ENCODE results near the gene GFOD1.

DNA sequence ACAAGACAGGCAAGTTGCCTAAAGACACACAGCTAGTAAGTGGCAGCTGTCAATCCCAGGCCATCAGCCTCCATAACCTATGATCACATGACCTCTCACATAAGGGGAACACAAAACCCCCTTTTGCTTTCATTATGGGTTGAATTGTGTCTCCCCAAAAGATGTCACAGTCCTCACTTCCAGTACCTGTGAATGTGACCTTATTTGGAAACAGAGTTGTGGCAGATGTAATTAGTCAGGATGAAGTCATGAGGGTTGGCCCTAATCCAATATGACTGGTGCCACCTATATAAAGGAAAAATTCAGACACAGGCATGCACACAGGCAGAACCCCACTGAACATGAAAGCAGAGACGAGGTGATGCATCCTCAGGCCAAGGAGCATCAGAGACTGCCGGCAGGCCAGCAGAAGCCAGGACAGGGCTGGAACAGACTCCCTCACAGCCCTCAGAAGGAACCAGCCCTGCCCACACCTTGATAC is 33.6 kb downstream of the GFOD1 start:
- TF ChIP-seq POLR2A (IDR thresholded peaks at IDR 0.05): no peak
- TF ChIP-seq, protein P1, sequence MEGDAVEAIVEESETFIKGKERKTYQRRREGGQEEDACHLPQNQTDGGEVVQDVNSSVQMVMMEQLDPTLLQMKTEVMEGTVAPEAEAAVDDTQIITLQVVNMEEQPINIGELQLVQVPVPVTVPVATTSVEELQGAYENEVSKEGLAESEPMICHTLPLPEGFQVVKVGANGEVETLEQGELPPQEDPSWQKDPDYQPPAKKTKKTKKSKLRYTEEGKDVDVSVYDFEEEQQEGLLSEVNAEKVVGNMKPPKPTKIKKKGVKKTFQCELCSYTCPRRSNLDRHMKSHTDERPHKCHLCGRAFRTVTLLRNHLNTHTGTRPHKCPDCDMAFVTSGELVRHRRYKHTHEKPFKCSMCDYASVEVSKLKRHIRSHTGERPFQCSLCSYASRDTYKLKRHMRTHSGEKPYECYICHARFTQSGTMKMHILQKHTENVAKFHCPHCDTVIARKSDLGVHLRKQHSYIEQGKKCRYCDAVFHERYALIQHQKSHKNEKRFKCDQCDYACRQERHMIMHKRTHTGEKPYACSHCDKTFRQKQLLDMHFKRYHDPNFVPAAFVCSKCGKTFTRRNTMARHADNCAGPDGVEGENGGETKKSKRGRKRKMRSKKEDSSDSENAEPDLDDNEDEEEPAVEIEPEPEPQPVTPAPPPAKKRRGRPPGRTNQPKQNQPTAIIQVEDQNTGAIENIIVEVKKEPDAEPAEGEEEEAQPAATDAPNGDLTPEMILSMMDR (IDR thresholded peaks at IDR 0.05): no peak

All from esophagus squamous epithelium (tissue), 4 donors.